HG02870 (cell line): Measurements from ENCODE around the gene RILPL2.
"Not testable (repeated sequence)": the region's sequence is repeated elsewhere in the genome, so short reads cannot be mapped to it uniquely, and the experiment has no call there.

ENCODE experiments used
- ATAC-seq: cut with Tn5 transposase; IDR thresholded peaks from one replicate; pipeline ENCODE4 v1.9.1; 2021; ENCODE audit warnings: mild to moderate bottlenecking, moderate library complexity; ENCODE audit not compliant: unreplicated experiment

RILPL2 gene

DNA sequence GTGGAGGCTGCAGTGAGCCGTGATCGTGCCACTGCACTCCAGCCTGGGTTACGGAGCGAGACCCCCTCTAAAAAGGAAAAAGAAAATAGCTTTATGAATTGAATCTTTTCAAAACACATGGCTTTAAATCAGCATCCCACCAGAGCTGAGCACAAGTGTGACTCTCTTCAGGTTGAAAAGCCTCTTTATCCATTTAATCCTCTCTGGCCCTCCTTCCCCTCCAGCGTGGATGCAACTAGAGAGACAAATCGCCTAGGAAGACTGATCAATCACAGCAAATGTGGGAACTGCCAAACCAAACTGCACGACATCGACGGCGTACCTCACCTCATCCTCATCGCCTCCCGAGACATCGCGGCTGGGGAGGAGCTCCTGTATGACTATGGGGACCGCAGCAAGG is 29.2 kb downstream of the RILPL2 start:
- not testable (repeated sequence) for ATAC-seq

GRCh38 chr12:123404581-123404980 is 31.9 kb downstream of the RILPL2 start:
- ATAC-seq, result no peak

GRCh38 chr12:123401753-123402683 is 34.5 kb downstream of the RILPL2 start:
- ATAC-seq, result no peak

DNA sequence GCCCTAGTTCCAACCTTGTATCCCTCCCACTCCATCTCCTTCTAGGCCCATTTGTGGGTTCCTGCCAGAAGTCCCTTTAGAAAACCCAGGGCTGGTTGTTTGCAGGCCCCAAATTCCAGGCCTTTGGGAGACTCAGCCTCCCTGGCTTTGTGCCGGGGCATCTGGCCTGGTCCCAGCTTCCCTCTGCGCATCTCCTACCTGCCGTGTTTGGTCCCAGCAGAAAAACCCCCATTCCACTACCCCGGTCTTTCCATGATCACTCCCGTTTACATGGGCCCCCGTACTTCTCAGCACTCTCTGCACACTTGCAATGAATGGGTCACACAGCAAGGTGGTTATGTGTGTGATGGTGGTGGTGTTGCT is 37.2 kb downstream of the RILPL2 start:
- no peak for ATAC-seq

- ATAC-seq, result no peak
Observed at GRCh38 chr12:123398550-123399254, 37.8 kb downstream of the RILPL2 start.

GRCh38 chr12:123398177-123398549 is 38.3 kb downstream of the RILPL2 start:
- ATAC-seq, result no peak

DNA sequence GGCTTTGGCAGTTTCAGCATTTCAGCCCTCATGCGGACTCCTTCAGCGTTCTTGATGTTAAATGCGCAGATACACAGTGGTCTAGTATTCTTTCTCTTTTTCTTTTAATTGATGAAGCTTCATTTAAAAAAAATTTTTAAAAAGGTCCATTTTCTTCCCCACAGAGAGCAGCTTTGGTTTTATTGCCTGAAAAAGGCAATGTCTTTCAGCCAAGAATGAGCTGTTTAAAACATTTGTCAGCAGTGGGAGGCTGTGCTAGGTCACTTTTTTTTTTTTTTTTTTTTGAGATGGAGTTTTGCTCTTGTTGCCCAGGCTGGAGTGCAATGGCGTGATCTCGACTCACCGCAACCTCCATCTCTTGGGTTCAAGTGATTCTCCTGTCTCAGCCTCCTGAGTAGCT is 39.1 kb downstream of the RILPL2 start:
- ATAC-seq, result no peak

DNA sequence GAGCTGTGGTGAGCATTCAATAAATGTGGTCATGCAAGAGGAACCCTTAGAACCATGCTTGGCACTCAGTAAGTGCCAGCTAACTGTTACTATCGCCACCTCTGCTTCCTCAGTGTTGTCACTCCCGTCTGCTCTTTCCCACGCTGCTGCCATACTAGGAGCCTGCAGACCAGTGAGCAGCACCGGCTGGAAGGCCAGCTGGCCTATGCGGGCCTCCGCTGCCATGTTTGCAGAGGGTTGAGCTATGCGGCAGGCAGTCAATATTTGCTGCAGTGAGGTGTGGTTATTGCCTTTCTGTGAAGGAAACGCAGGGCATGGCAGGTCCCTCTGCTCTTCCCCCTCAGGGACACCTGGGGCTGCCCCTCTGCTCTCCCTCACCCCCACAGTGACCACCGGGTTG is 39.5 kb downstream of the RILPL2 start:
- no peak for ATAC-seq

- ATAC-seq, result no peak
Observed at GRCh38 chr12:123396543-123396942, 39.9 kb downstream of the RILPL2 start.

- no peak for ATAC-seq
Observed at GRCh38 chr12:123395236-123395635, 41.2 kb downstream of the RILPL2 start.

- ATAC-seq, result no peak
Observed at GRCh38 chr12:123393747-123394146, 42.7 kb downstream of the RILPL2 start.

DNA sequence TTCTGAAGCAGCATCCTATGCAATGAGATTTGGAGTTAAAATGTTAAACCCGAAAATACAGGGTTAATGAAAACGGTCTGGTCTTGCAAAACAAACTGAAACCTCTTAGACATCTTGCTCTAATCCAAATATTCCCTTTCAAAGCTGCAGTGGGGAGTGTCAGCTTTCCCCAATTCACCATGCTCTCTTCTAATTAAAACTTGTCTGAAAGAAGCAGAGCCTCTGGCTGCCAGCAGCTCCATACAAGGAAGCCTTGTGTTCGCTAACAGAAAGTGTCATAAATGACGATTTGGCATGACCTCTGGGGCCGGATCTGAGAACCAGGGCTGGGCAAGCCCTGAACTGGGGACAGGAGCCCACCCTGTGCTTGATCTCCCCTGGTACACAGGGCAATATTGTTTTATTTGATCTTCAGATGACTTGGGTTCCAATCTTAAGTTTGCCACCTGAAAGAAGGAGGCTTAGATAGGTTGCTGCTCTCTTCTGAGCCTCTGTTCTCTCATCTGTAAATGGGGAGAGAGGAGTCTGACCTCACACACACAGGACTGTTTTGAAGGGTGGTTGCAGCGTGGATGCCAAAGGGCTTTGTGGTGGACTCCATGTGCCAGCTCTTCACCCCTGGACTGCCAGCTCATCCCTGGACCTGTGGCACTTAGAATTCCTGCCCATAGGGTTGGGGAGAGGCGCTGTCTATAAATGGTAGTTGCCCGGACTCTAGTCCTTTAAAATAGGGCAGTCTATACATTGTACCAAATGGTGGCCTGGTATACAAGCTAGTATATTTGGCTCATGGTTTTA is 44.7 kb downstream of the RILPL2 start:
- no peak for ATAC-seq

- ATAC-seq, result no peak
Observed at GRCh38 chr12:123390498-123391426, 45.7 kb downstream of the RILPL2 start.

GRCh38 chr12:123389560-123390351 is 46.7 kb downstream of the RILPL2 start:
- ATAC-seq, result no peak

DNA sequence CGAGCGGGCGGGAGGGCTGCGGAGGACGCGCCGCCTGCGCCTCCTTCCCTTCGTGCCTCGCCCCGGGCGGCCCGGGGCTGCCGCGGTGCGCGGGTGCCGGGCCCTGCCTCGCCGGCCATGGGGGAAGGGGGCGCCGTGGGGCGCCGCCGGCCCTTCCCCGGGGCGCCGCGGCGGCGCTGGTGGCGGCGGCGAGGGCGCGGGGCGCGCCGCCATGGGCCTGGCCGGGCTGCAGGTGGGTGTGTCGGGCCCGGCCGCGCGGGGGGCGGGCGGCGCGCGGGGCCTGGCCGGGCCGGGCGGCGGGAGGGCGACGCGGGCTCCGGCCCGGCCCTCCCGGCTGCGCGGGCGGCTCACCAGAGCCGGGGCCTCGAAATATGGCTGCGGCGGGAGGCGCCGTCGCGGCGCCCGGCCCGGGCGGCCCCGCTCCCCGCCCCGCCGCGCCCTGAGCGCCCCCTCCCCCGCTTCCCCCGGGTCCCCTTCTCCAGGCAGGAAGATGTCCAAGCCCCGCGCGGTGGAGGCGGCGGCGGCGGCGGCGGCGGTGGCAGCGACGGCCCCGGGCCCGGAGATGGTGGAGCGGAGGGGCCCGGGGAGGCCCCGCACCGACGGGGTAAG is 47.4 kb downstream of the RILPL2 start:
- ATAC-seq, result no peak

- no peak for ATAC-seq
Observed at GRCh38 chr12:123388177-123388950, 48.1 kb downstream of the RILPL2 start.

- ATAC-seq, result no peak
Observed at GRCh38 chr12:123387508-123388176, 48.8 kb downstream of the RILPL2 start.

- not testable (repeated sequence) for ATAC-seq
Observed at GRCh38 chr12:123385536-123385935, 50.9 kb downstream of the RILPL2 start.
